HepG2 (cell line): ENCODE data around the gene FTL. TPM values are rescaled to one million over a fixed set of nuclear protein-coding genes. Genes with fewer than 3 reads are reported as not detected.
A peak's percentile ranks its signal among the peaks of the same experiment; 100 is the strongest.

Source experiments
- RAD51 ChIP-seq: fragments of 450-650 bp; IDR thresholded peaks from 2 replicates; pipeline ENCODE4 v1.6.1; 2016; ENCODE audit warnings: borderline replicate concordance
- RBM39 ChIP-seq: fragments of 200-400 bp; formaldehyde crosslinking; IDR thresholded peaks from one replicate; pipeline ENCODE4 v1.6.1; 2018; ENCODE audit warnings: antibody characterized with exemption, mild to moderate bottlenecking, low read depth, low read length; ENCODE audit not compliant: poor library complexity, severe bottlenecking
- RFX1 ChIP-seq: fragments of 450-650 bp; IDR thresholded peaks from 2 replicates; pipeline ENCODE4 v1.6.1; 2017
- SMAD3 ChIP-seq: sonication (generic); formaldehyde crosslinking; IDR thresholded peaks from 2 replicates; pipeline ENCODE4 v1.4.0; 2020; ENCODE audit warnings: missing genetic modification reagents
- SOX6 ChIP-seq, 2 experiments: fragments of 450-650 bp in 1 of 2; sonication (generic) in 1 of 2; formaldehyde crosslinking in 1 of 2; IDR thresholded peaks; 2 replicates each; pipeline versions ENCODE4 v1.4.0 to v1.6.1; 2017 to 2020; ENCODE audit warnings: antibody characterized with exemption in 1 of 2, mild to moderate bottlenecking in 1 of 2, missing genetic modification reagents in 1 of 2
- SP1 ChIP-seq, 2 experiments: fragments of 450-650 bp in 1 of 2; sonication (generic) in 1 of 2; formaldehyde crosslinking in 1 of 2; IDR thresholded peaks; 2 replicates each; pipeline versions ENCODE4 v1.4.0 to v1.6.1; 2016 to 2020; ENCODE audit warnings: missing genetic modification reagents in 1 of 2
- TBL1XR1 ChIP-seq: fragments of 150-350 bp; IDR thresholded peaks from 2 replicates; pipeline ENCODE4 v1.6.1; 2014; ENCODE audit warnings: borderline replicate concordance, low read length; ENCODE audit not compliant: partially characterized antibody
- TBX2 ChIP-seq: sonication (generic); formaldehyde crosslinking; IDR thresholded peaks from 2 replicates; pipeline ENCODE4 v1.5.0; 2020; ENCODE audit warnings: missing genetic modification reagents, mild to moderate bottlenecking, borderline replicate concordance
- TOE1 ChIP-seq: sonication (generic); formaldehyde crosslinking; IDR thresholded peaks from 2 replicates; pipeline ENCODE4 v1.4.0; 2020; ENCODE audit warnings: mild to moderate bottlenecking, missing genetic modification reagents
- ZFP36L1 ChIP-seq: sonication (generic); formaldehyde crosslinking; IDR thresholded peaks from 2 replicates; pipeline ENCODE4 v1.8.0; 2022; ENCODE audit warnings: mild to moderate bottlenecking, missing genetic modification reagents, moderate library complexity
- ZFP36L2 ChIP-seq: sonication (generic); formaldehyde crosslinking; IDR thresholded peaks from 2 replicates; pipeline ENCODE4 v1.4.0; 2020; ENCODE audit warnings: missing genetic modification reagents
- ZMYM2 ChIP-seq: sonication (generic); formaldehyde crosslinking; IDR thresholded peaks from 2 replicates; pipeline ENCODE4 v1.8.0; 2022; ENCODE audit warnings: mild to moderate bottlenecking, missing genetic modification reagents
- ZNF12 ChIP-seq: sonication (generic); formaldehyde crosslinking; IDR thresholded peaks from 2 replicates; pipeline ENCODE4 v1.5.0; 2020; ENCODE audit warnings: missing genetic modification reagents
- ZNF124 ChIP-seq: sonication (generic); formaldehyde crosslinking; IDR thresholded peaks from 2 replicates; pipeline ENCODE4 v1.4.0; 2020; ENCODE audit warnings: missing genetic modification reagents
- ZNF235 ChIP-seq: sonication (generic); formaldehyde crosslinking; IDR thresholded peaks from 2 replicates; pipeline ENCODE4 v1.8.1; 2023; ENCODE audit warnings: mild to moderate bottlenecking, missing genetic modification reagents, borderline replicate concordance
- ZNF792 ChIP-seq: IDR thresholded peaks from 2 replicates; pipeline ENCODE4 v1.6.1; 2016
- polyA plus RNA-seq, 8 experiments: library from polyadenylated mRNA; depleted of rRNA in 3 of 8; stranded (reverse) in 7 of 8; unstranded in 1 of 8; fragments of >200 nt; fragmentation: Illumina TruSeq in 4 of 8; extraction: Trizol in 4 of 8; gene quantifications; 2 replicates each; pipeline versions ENCODE4 v1.2.1 to v1.2.3, GENCODE V29; 2011 to 2016; ENCODE audit warnings: low read depth in 4 of 8, missing spikeins in 1 of 8, mixed read lengths in 1 of 8; ENCODE audit not compliant: insufficient read depth in 1 of 8
- total RNA-seq, 5 experiments: library from RNA; depleted of rRNA; stranded (reverse); fragments of >200 nt; fragmentation: Illumina TruSeq; extraction: Trizol; gene quantifications; 2 replicates each; pipeline ENCODE4 v1.2.3, GENCODE V29; 2016; ENCODE audit warnings: low read depth in 1 of 5
- TF ChIP-seq, protein P1 (sequence below): sonication (generic); formaldehyde crosslinking; IDR thresholded peaks from 2 replicates; pipeline ENCODE4 v1.4.0; 2020; ENCODE audit warnings: mild to moderate bottlenecking, low read depth, missing genetic modification reagents
- TF ChIP-seq, protein P2 (sequence below): sonication (generic); formaldehyde crosslinking; IDR thresholded peaks from 2 replicates; pipeline ENCODE4 v1.5.0; 2020; ENCODE audit warnings: missing genetic modification reagents, mild to moderate bottlenecking, borderline replicate concordance
- TF ChIP-seq, protein P3 (sequence below): sonication (generic); formaldehyde crosslinking; IDR thresholded peaks from 2 replicates; pipeline ENCODE4 v1.4.0; 2020; ENCODE audit warnings: missing genetic modification reagents
- TF ChIP-seq, protein P4 (sequence below): sonication (generic); formaldehyde crosslinking; IDR thresholded peaks from 2 replicates; pipeline ENCODE4 v1.5.0; 2020; ENCODE audit warnings: missing genetic modification reagents

The FTL gene
- total and polyA plus RNA-seq, 2 of the 13 experiments (the other 11 are each of a cell fraction or from before 2014, with no cell fraction given), result 2,721 to 8,800 TPM

DNA sequence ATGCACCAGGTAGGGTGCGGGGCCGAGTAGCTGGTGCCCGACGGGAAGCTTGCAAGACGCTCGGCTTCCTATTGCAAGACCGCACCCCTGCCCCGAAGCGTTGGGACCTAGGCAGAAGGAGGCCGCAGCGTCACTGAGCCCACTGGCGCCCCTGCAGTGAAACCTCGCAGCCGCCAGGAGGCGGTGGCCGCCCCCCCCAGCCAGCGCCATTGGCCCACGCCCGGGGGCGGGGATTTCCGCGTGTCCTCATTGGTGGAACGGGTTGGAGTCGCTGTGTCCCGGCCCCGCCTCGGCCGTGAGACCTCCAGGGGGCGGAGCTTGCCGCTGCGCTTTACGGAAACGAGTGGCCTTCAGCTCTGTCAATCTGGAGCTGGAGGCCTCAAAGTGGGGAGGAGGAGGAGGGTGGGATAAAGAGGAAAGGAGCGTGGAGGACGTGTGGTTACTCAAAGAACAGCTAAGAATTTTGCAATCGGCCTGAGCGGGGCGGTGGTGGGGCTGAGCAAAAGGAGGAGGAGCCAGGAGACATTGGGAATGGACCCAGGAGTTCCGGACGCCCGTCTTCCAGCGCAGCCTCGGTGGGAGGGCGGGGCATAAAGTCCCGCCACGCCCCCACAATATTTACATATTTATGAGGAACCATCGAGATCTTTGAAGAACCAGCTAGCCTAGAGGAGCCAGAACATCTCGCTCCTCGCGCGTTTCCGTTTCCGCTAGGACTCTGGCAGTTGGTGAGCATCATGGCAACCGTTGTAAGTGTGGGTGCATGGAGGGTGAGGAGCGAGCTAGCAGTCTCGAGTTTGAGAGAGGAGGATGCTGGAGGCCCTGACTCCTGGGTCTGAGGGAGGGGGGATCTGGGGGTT lies 28.3 kb downstream of the FTL start, which contains the start of the genes GYS1 and RUVBL2 (continued):
- TF ChIP-seq, protein P1, sequence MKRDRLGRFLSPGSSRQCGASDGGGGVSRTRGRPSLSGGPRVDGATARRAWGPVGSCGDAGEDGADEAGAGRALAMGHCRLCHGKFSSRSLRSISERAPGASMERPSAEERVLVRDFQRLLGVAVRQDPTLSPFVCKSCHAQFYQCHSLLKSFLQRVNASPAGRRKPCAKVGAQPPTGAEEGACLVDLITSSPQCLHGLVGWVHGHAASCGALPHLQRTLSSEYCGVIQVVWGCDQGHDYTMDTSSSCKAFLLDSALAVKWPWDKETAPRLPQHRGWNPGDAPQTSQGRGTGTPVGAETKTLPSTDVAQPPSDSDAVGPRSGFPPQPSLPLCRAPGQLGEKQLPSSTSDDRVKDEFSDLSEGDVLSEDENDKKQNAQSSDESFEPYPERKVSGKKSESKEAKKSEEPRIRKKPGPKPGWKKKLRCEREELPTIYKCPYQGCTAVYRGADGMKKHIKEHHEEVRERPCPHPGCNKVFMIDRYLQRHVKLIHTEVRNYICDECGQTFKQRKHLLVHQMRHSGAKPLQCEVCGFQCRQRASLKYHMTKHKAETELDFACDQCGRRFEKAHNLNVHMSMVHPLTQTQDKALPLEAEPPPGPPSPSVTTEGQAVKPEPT (CRISPR knock-in tag), result no peak
- no peak for TF ChIP-seq RAD51
- peak; percentile 89 for TF ChIP-seq RBM39
- 0 out of 2 replicates have a peak, but pooled peaks have one; percentile 73 for TF ChIP-seq ZNF124 (CRISPR knock-in tag)
- no peak; the same call in 1 of the 2 replicates for TF ChIP-seq ZNF235 (CRISPR knock-in tag)
- 0 out of 2 replicates have a peak, but pooled peaks have one; percentile 5 for TF ChIP-seq SMAD3 (CRISPR knock-in tag)
- TF ChIP-seq SOX6 (IDR thresholded peaks at IDR 0.05), result no peak
- 0 out of 2 replicates have a peak, but pooled peaks have one; percentile 35 for TF ChIP-seq SOX6 (CRISPR knock-in tag; IDR thresholded peaks at IDR 0.05)
- no peak for TF ChIP-seq ZNF792 (CRISPR knock-in tag)
- no peak for TF ChIP-seq ZFP36L1 (CRISPR knock-in tag)
- TF ChIP-seq TBL1XR1, result no peak
- no peak for TF ChIP-seq RFX1
- TF ChIP-seq ZNF12 (CRISPR knock-in tag), result no peak
- TF ChIP-seq ZMYM2, result no peak
- TF ChIP-seq, protein P2, sequence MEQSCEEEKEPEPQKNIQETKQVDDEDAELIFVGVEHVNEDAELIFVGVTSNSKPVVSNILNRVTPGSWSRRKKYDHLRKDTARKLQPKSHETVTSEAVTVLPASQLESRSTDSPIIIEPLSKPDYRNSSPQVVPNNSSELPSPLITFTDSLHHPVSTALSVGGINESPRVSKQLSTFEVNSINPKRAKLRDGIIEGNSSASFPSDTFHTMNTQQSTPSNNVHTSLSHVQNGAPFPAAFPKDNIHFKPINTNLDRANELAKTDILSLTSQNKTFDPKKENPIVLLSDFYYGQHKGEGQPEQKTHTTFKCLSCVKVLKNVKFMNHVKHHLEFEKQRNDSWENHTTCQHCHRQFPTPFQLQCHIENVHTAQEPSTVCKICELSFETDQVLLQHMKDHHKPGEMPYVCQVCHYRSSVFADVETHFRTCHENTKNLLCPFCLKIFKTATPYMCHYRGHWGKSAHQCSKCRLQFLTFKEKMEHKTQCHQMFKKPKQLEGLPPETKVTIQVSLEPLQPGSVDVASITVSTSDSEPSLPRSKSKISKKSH (CRISPR knock-in tag), result no peak; the same call in 1 of the 2 replicates
- no peak; the same call in 1 of the 2 replicates for TF ChIP-seq TBX2
- TF ChIP-seq ZFP36L2 (CRISPR knock-in tag), result no peak
- 0 out of 2 replicates have a peak, but pooled peaks have one; percentile 37 for TF ChIP-seq TOE1
- TF ChIP-seq, protein P3, sequence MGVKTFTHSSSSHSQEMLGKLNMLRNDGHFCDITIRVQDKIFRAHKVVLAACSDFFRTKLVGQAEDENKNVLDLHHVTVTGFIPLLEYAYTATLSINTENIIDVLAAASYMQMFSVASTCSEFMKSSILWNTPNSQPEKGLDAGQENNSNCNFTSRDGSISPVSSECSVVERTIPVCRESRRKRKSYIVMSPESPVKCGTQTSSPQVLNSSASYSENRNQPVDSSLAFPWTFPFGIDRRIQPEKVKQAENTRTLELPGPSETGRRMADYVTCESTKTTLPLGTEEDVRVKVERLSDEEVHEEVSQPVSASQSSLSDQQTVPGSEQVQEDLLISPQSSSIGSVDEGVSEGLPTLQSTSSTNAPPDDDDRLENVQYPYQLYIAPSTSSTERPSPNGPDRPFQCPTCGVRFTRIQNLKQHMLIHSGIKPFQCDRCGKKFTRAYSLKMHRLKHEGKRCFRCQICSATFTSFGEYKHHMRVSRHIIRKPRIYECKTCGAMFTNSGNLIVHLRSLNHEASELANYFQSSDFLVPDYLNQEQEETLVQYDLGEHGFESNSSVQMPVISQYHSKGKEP, result 0 out of 2 replicates have a peak, but pooled peaks have one; percentile 38
- TF ChIP-seq, protein P4, sequence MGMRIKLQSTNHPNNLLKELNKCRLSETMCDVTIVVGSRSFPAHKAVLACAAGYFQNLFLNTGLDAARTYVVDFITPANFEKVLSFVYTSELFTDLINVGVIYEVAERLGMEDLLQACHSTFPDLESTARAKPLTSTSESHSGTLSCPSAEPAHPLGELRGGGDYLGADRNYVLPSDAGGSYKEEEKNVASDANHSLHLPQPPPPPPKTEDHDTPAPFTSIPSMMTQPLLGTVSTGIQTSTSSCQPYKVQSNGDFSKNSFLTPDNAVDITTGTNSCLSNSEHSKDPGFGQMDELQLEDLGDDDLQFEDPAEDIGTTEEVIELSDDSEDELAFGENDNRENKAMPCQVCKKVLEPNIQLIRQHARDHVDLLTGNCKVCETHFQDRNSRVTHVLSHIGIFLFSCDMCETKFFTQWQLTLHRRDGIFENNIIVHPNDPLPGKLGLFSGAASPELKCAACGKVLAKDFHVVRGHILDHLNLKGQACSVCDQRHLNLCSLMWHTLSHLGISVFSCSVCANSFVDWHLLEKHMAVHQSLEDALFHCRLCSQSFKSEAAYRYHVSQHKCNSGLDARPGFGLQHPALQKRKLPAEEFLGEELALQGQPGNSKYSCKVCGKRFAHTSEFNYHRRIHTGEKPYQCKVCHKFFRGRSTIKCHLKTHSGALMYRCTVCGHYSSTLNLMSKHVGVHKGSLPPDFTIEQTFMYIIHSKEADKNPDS (CRISPR knock-in tag), result no peak
- TF ChIP-seq SP1 (IDR thresholded peaks at IDR 0.05), result no peak
- TF ChIP-seq SP1 (CRISPR knock-in tag; IDR thresholded peaks at IDR 0.05), result peak; percentile 94
